GM12878 (cell line): ENCODE measurements around the gene JADE1. TPM values are rescaled to one million over a fixed set of nuclear protein-coding genes. Genes with fewer than 3 reads are reported as not detected.

ENCODE experiments used
- BCLAF1 ChIP-seq: fragments of 450-650 bp; IDR thresholded peaks from 2 replicates; pipeline ENCODE4 v1.6.1; 2017; ENCODE audit warnings: antibody characterized with exemption, mild to moderate bottlenecking, moderate library complexity
- BHLHE40 ChIP-seq, 2 experiments: fragments of 450-650 bp in 1 of 2; IDR thresholded peaks; 2 replicates each; pipeline ENCODE4 v1.6.1; 2011 to 2017; ENCODE audit warnings: low read depth in 2 of 2, borderline replicate concordance in 1 of 2, improper control_type of control experiment in 1 of 2, low read length in 1 of 2, mild to moderate bottlenecking in 1 of 2
- CREM ChIP-seq: IDR thresholded peaks from 2 replicates; pipeline ENCODE4 v1.6.1; 2014; ENCODE audit warnings: antibody characterized with exemption, low read depth
- GABPA ChIP-seq: IDR thresholded peaks from 2 replicates; pipeline ENCODE4 v1.6.1; 2014; ENCODE audit warnings: antibody characterized with exemption, low read depth, mild to moderate bottlenecking, inconsistent platforms
- HCFC1 ChIP-seq: fragments of 150-350 bp; IDR thresholded peaks from 2 replicates; pipeline ENCODE4 v1.6.1; 2014; ENCODE audit warnings: low read length
- IRF4 ChIP-seq: IDR thresholded peaks from 2 replicates; pipeline ENCODE4 v1.6.1; 2011; ENCODE audit warnings: low read depth, low read length
- NBN ChIP-seq: fragments of 450-650 bp; IDR thresholded peaks from 2 replicates; pipeline ENCODE4 v1.6.1; 2016
- NR2C2 ChIP-seq: IDR thresholded peaks from 2 replicates; pipeline ENCODE4 v1.6.1; 2011; ENCODE audit warnings: borderline replicate concordance, low read depth; ENCODE audit not compliant: control insufficient read depth, insufficient read length
- PAX5 ChIP-seq: IDR thresholded peaks from 2 replicates; pipeline ENCODE4 v1.6.1; 2011; ENCODE audit warnings: low read depth, low read length, borderline replicate concordance
- PAX8 ChIP-seq: fragments of 450-650 bp; IDR thresholded peaks from 2 replicates; pipeline ENCODE4 v1.6.1; 2017; ENCODE audit warnings: mild to moderate bottlenecking, moderate library complexity
- PML ChIP-seq: IDR thresholded peaks from 2 replicates; pipeline ENCODE4 v1.6.1; 2012; ENCODE audit warnings: low read length, inconsistent platforms
- POLR2A ChIP-seq: IDR thresholded peaks from 2 replicates; pipeline ENCODE4 v1.6.1; 2011; ENCODE audit warnings: low read depth, mild to moderate bottlenecking, low read length
- RB1 ChIP-seq: fragments of 450-650 bp; formaldehyde crosslinking; IDR thresholded peaks from 2 replicates; pipeline ENCODE4 v1.6.1; 2017; ENCODE audit warnings: mild to moderate bottlenecking, borderline replicate concordance
- RUNX3 ChIP-seq: IDR thresholded peaks from 2 replicates; pipeline ENCODE4 v1.6.1; 2012; ENCODE audit warnings: low read length, inconsistent platforms
- TAF1 ChIP-seq: IDR thresholded peaks from 2 replicates; pipeline ENCODE4 v1.6.1; 2011; ENCODE audit warnings: mild to moderate bottlenecking, low read depth, low read length, borderline replicate concordance
- ZNF687 ChIP-seq: fragments of 450-650 bp; IDR thresholded peaks from 2 replicates; pipeline ENCODE4 v1.6.1; 2017; ENCODE audit warnings: mild to moderate bottlenecking, moderate library complexity
- polyA plus RNA-seq, 11 experiments: library from polyadenylated mRNA; depleted of rRNA in 4 of 11; unstranded in 6 of 11; stranded (reverse) in 5 of 11; fragments of >200 nt; fragmentation: Nextera tagmentation in 4 of 11; fragmentation: Illumina TruSeq in 1 of 11; extraction: Ambion mirVana in 4 of 11; extraction: Trizol in 1 of 11; gene quantifications; 1 replicate in 1 of 11; 2 replicates in 10 of 11; pipeline versions ENCODE4 v1.2.1 to v1.2.3, GENCODE V29; 2011 to 2016; ENCODE audit warnings: inconsistent platforms in 2 of 11, missing spikeins in 2 of 11, low read depth in 1 of 11
- total RNA-seq, 4 experiments: library from RNA; depleted of rRNA in 3 of 4; stranded (reverse); fragments of >200 nt in 3 of 4; fragmentation: Illumina TruSeq in 1 of 4; extraction: Trizol in 1 of 4; gene quantifications; 2 replicates each; pipeline versions ENCODE4 v1.2.1 to v1.2.3, GENCODE V29; 2013 to 2021
- TF ChIP-seq, protein P1 (sequence below): fragments of 450-650 bp; IDR thresholded peaks from 2 replicates; pipeline ENCODE4 v1.6.1; 2018; ENCODE audit warnings: borderline replicate concordance, mild to moderate bottlenecking; ENCODE audit not compliant: partially characterized antibody

JADE1 gene
- total and polyA plus RNA-seq, 10 of the 15 experiments (the other 5 are each of a cell fraction or from before 2014, with no cell fraction given) = 5.9 to 27.2 (median 15.8) TPM

GRCh38 chr4:128811571-128812441 lies 2.3 kb downstream of the JADE1 start (continued):
- TF ChIP-seq, protein P1, sequence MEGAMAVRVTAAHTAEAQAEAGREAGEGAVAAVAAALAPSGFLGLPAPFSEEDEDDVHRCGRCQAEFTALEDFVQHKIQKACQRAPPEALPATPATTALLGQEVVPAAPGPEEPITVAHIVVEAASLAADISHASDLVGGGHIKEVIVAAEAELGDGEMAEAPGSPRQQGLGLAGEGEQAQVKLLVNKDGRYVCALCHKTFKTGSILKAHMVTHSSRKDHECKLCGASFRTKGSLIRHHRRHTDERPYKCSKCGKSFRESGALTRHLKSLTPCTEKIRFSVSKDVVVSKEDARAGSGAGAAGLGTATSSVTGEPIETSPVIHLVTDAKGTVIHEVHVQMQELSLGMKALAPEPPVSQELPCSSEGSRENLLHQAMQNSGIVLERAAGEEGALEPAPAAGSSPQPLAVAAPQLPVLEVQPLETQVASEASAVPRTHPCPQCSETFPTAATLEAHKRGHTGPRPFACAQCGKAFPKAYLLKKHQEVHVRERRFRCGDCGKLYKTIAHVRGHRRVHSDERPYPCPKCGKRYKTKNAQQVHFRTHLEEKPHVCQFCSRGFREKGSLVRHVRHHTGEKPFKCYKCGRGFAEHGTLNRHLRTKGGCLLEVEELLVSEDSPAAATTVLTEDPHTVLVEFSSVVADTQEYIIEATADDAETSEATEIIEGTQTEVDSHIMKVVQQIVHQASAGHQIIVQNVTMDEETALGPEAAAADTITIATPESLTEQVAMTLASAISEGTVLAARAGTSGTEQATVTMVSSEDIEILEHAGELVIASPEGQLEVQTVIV = no peak
- TF ChIP-seq PAX5 = 0 out of 2 replicates have a peak, but pooled peaks have one; percentile 19
- 0 out of 2 replicates have a peak, but pooled peaks have one; percentile 50 for TF ChIP-seq ZNF687
- TF ChIP-seq IRF4 = no peak
- TF ChIP-seq NBN = 0 out of 2 replicates have a peak, but pooled peaks have one; percentile 60
- TF ChIP-seq TAF1 = peak; percentile 49; the same call in 1 of the 2 replicates
- peak; percentile 73 for TF ChIP-seq GABPA
- no peak; the same call in 1 of the 2 replicates for TF ChIP-seq RB1
- TF ChIP-seq BCLAF1 = 0 out of 2 replicates have a peak, but pooled peaks have one; percentile 21
- TF ChIP-seq HCFC1 = 0 out of 2 replicates have a peak, but pooled peaks have one; percentile 16
- 0 out of 2 replicates have a peak, but pooled peaks have one; percentile 16 for TF ChIP-seq RUNX3
- TF ChIP-seq BHLHE40 (IDR thresholded peaks at IDR 0.05; ENCODE audit: borderline replicate concordance in 1 of 2, low read depth in 2 of 2, low read length in 1 of 2) = peak; percentile 4 to 51; a peak in 2 of 4 replicates
- peak; percentile 86 for TF ChIP-seq POLR2A
- 0 out of 2 replicates have a peak, but pooled peaks have one; percentile 9 for TF ChIP-seq PML
- no peak for TF ChIP-seq PAX8
- peak; percentile 42; the same call in 1 of the 2 replicates for TF ChIP-seq CREM
- no peak for TF ChIP-seq NR2C2
